Jurkat, Clone E6-1 (cell line): ENCODE results near the gene RBM39.

Experiments
- DNase-seq: peaks from one replicate; pipeline ENCODE4 v3.0.0-alpha.2; 2011; ENCODE audit warnings: low read depth, low spot score
- H3K4me3 ChIP-seq: 2 replicates; pipeline ENCODE4 v1.5.1; 2011; ENCODE audit warnings: mild to moderate bottlenecking, low read length, control low read depth, moderate library complexity

RBM39 gene

DNA sequence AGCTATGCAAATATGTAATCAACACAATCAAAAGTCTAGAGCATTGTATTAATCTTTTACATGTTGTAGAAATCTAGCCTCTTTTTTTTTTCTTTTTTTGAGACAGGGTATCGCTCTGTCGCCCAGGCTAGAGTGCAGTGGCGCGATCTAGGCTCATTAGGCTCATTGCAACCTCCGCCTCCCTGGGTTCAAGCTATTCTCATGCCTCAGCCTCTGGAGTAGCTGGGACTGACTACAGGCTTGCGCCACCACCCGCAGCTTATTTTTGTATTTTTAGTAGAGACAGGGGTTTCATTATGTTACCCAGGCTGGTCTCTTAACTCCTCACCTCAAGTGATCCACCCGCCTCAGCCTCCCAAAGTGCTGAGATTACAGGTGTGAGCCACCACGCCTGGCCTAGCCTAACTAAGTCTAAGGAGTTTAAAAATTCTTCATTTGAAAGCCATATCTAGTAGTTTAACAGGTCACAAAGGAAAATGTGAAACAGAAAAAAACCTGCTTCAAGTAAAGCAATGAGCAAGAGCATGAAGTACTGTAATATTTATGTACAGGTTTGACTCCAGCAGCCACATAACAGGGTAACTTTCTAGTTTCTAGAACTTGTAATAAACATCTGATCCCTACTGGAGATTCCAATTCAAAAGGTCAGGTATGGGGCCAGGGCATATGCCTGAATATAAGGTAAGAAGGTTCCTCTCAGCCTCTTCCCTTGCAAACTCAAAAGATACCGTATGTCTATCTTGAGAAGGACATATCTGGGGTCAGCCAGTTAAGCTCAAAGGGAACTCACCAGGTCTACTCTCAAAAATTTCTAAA lies 81.7 kb downstream of the RBM39 start:
- no peak overlapping the region for H3K4me3 ChIP-seq
- DNase-seq = no peak

GRCh38 chr20:35657271-35657670 lies 84.8 kb downstream of the RBM39 start:
- no peak overlapping the region for H3K4me3 ChIP-seq
- DNase-seq = no peak

- DNase-seq = no peak
- no peak overlapping the region for H3K4me3 ChIP-seq
Measured at GRCh38 chr20:35654415-35654814, 87.6 kb downstream of the RBM39 start.

- H3K4me3 ChIP-seq = no peak overlapping the region
- no peak for DNase-seq
Measured at GRCh38 chr20:35653893-35654292, 88.2 kb downstream of the RBM39 start.
